ENCODE measurements around the gene ANKRD27.

- TF ChIP-seq, protein P1, sequence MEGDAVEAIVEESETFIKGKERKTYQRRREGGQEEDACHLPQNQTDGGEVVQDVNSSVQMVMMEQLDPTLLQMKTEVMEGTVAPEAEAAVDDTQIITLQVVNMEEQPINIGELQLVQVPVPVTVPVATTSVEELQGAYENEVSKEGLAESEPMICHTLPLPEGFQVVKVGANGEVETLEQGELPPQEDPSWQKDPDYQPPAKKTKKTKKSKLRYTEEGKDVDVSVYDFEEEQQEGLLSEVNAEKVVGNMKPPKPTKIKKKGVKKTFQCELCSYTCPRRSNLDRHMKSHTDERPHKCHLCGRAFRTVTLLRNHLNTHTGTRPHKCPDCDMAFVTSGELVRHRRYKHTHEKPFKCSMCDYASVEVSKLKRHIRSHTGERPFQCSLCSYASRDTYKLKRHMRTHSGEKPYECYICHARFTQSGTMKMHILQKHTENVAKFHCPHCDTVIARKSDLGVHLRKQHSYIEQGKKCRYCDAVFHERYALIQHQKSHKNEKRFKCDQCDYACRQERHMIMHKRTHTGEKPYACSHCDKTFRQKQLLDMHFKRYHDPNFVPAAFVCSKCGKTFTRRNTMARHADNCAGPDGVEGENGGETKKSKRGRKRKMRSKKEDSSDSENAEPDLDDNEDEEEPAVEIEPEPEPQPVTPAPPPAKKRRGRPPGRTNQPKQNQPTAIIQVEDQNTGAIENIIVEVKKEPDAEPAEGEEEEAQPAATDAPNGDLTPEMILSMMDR (IDR thresholded peaks at IDR 0.05): no peak
- TF ChIP-seq POLR2A (IDR thresholded peaks at IDR 0.05) (no peak), POLR2AphosphoS5 (IDR thresholded peaks at IDR 0.05) (no peak)
Observed at GRCh38 chr19:32615569-32615968, 59.4 kb downstream of the ANKRD27 start.
